SJCRH30 (cell line): ENCODE data around the gene RALGPS1. TPM values are rescaled to one million over a fixed set of nuclear protein-coding genes. Genes with fewer than 3 reads are reported as not detected.
"Not testable (repeated sequence)": the region's sequence is repeated elsewhere in the genome, so short reads cannot be mapped to it uniquely, and the experiment has no call there.

Experiments used
- DNase-seq, 2 experiments: peaks; one replicate each; pipeline ENCODE4 v3.0.0-alpha.2; 2015 to 2020
- H3K27ac ChIP-seq: fragments of 250-450 bp; sonication (Bioruptor Pico); 2 replicates; pipeline ENCODE4 v1.5.1; 2020; ENCODE audit warnings: mild to moderate bottlenecking, moderate library complexity
- H3K27me3 ChIP-seq: fragments of 250-450 bp; sonication (Bioruptor Pico); 2 replicates; pipeline ENCODE4 v1.5.1; 2020; ENCODE audit warnings: mild to moderate bottlenecking, moderate library complexity
- H3K36me3 ChIP-seq: fragments of 250-450 bp; sonication (Bioruptor Pico); 2 replicates; pipeline ENCODE4 v1.5.1; 2020; ENCODE audit warnings: mild to moderate bottlenecking, moderate library complexity
- H3K4me1 ChIP-seq: fragments of 250-450 bp; sonication (Bioruptor Pico); 2 replicates; pipeline ENCODE4 v1.5.1; 2020; ENCODE audit warnings: mild to moderate bottlenecking, moderate library complexity
- H3K4me3 ChIP-seq: fragments of 250-450 bp; sonication (Bioruptor Pico); 2 replicates; pipeline ENCODE4 v1.5.1; 2020; ENCODE audit warnings: mild to moderate bottlenecking, moderate library complexity
- H3K9me3 ChIP-seq: fragments of 250-450 bp; sonication (Bioruptor Pico); replicated peaks from 2 replicates; pipeline ENCODE4 v1.5.1; 2020; ENCODE audit warnings: mild to moderate bottlenecking, moderate library complexity
- total RNA-seq: library from RNA; depleted of rRNA; stranded (reverse); fragments of >200 nt; shearing (Covaris generic); gene quantifications from 2 replicates; pipeline ENCODE4 v1.2.3, GENCODE V29; 2014

RALGPS1 gene
- total RNA-seq, 1 experiment from 2014 or later = 1.8 TPM

GRCh38 chr9:127137640-127138360, 223.2 kb downstream of the RALGPS1 start:
- DNase-seq = no peak
- H3K9me3 ChIP-seq = no peaks in the 10 kb centered on the region
- no peak overlapping the region for H3K4me3 ChIP-seq
- no peaks in the 10 kb centered on the region for H3K27me3 ChIP-seq
- no peak overlapping the region for H3K27ac ChIP-seq
- H3K4me1 ChIP-seq = peaks cover 38% of the 10 kb centered on the region
- no peaks in the 10 kb centered on the region for H3K36me3 ChIP-seq

GRCh38 chr9:127138444-127138843, 223.9 kb downstream of the RALGPS1 start:
- no peak overlapping the region for H3K27ac ChIP-seq
- H3K36me3 ChIP-seq = no peaks in the 10 kb centered on the region
- no peak for DNase-seq
- no peak overlapping the region for H3K4me3 ChIP-seq
- no peaks in the 10 kb centered on the region for H3K27me3 ChIP-seq
- peaks cover 31% of the 10 kb centered on the region for H3K4me1 ChIP-seq
- H3K9me3 ChIP-seq = no peaks in the 10 kb centered on the region

- no peaks in the 10 kb centered on the region for H3K27me3 ChIP-seq
- no peak overlapping the region for H3K4me3 ChIP-seq
- no peaks in the 10 kb centered on the region for H3K36me3 ChIP-seq
- peaks cover 27% of the 10 kb centered on the region for H3K4me1 ChIP-seq
- H3K9me3 ChIP-seq = no peaks in the 10 kb centered on the region
- H3K27ac ChIP-seq = peak overlapping the region; percentile 4; the same call in 1 of the 2 replicates
- peak; percentile 49 to 61 for DNase-seq
These were observed 224.6 kb downstream of the RALGPS1 start for GRCh38 chr9:127139071-127139731.

- Histone ChIP-seq H3K27me3 (no peaks in the 10 kb centered on the region), H3K27ac (peak overlapping the region; percentile 4; the same call in 1 of the 2 replicates), H3K36me3 (no peaks in the 10 kb centered on the region), H3K4me3 (no peak overlapping the region), H3K4me1 (peaks cover 22% of the 10 kb centered on the region), H3K9me3 (no peaks in the 10 kb centered on the region)
- no peak for DNase-seq
These were observed 225.2 kb downstream of the RALGPS1 start for GRCh38 chr9:127139775-127140174.

GRCh38 chr9:127140181-127140580, 225.6 kb downstream of the RALGPS1 start:
- Histone ChIP-seq H3K9me3 (no peaks in the 10 kb centered on the region), H3K27ac (peak overlapping the region; percentile 4; the same call in 1 of the 2 replicates), H3K4me1 (peaks cover 21% of the 10 kb centered on the region), H3K27me3 (no peaks in the 10 kb centered on the region), H3K4me3 (no peak overlapping the region), H3K36me3 (no peaks in the 10 kb centered on the region)
- no peak for DNase-seq

GRCh38 chr9:127140842-127141675, 226.5 kb downstream of the RALGPS1 start:
- Histone ChIP-seq H3K36me3 (no peaks in the 10 kb centered on the region), H3K27ac (no peak overlapping the region), H3K27me3 (no peaks in the 10 kb centered on the region), H3K4me1 (peaks cover 20% of the 10 kb centered on the region), H3K4me3 (no peak overlapping the region), H3K9me3 (no peaks in the 10 kb centered on the region)
- no peak for DNase-seq

GRCh38 chr9:127142291-127142690, 227.7 kb downstream of the RALGPS1 start:
- peaks cover 24% of the 10 kb centered on the region for H3K4me1 ChIP-seq

GRCh38 chr9:127142931-127143464, 228.4 kb downstream of the RALGPS1 start:
- H3K9me3 ChIP-seq = no peaks in the 10 kb centered on the region
- DNase-seq = no peak
- H3K4me3 ChIP-seq = no peak overlapping the region
- H3K27me3 ChIP-seq = no peaks in the 10 kb centered on the region
- H3K27ac ChIP-seq = no peak overlapping the region
- no peaks in the 10 kb centered on the region for H3K36me3 ChIP-seq
- H3K4me1 ChIP-seq = peaks cover 25% of the 10 kb centered on the region

More at GRCh38 chr9:127142291-127142690, 227.7 kb downstream of the RALGPS1 start:
- Histone ChIP-seq H3K4me3 (no peak overlapping the region), H3K27me3 (no peaks in the 10 kb centered on the region), H3K9me3 (no peaks in the 10 kb centered on the region), H3K27ac (no peak overlapping the region), H3K36me3 (no peaks in the 10 kb centered on the region)
- DNase-seq = no peak

- no peak overlapping the region for H3K4me3 ChIP-seq
- H3K9me3 ChIP-seq = no peaks in the 10 kb centered on the region
- peaks cover 22% of the 10 kb centered on the region for H3K4me1 ChIP-seq
- H3K36me3 ChIP-seq = no peaks in the 10 kb centered on the region
- no peak for DNase-seq
- no peaks in the 10 kb centered on the region for H3K27me3 ChIP-seq
- H3K27ac ChIP-seq = no peak overlapping the region
These were observed 229.4 kb downstream of the RALGPS1 start for GRCh38 chr9:127143920-127144465.

GRCh38 chr9:127144670-127145445, 230.3 kb downstream of the RALGPS1 start:
- no peaks in the 10 kb centered on the region for H3K36me3 ChIP-seq
- peaks cover 14% of the 10 kb centered on the region for H3K4me1 ChIP-seq
- no peak overlapping the region for H3K4me3 ChIP-seq
- H3K27me3 ChIP-seq = no peaks in the 10 kb centered on the region
- DNase-seq = peak in 1 of 2 experiments; percentile 55
- no peak overlapping the region for H3K27ac ChIP-seq
- H3K9me3 ChIP-seq = no peaks in the 10 kb centered on the region

- H3K4me3 ChIP-seq, H3K27me3 ChIP-seq, H3K27ac ChIP-seq, DNase-seq, H3K36me3 ChIP-seq, H3K9me3 ChIP-seq: not testable (repeated sequence)
- peaks cover 11% of the 10 kb centered on the region for H3K4me1 ChIP-seq
These were observed 232.3 kb downstream of the RALGPS1 start for GRCh38 chr9:127146841-127147240.

- Histone ChIP-seq H3K4me3 (no peak overlapping the region), H3K27me3 (no peaks in the 10 kb centered on the region), H3K4me1 (peaks cover 11% of the 10 kb centered on the region), H3K27ac (no peak overlapping the region), H3K36me3 (no peaks in the 10 kb centered on the region), H3K9me3 (no peaks in the 10 kb centered on the region)
- DNase-seq = no peak
These were observed 232.7 kb downstream of the RALGPS1 start for GRCh38 chr9:127147251-127147650.

GRCh38 chr9:127148014-127148413, 233.4 kb downstream of the RALGPS1 start:
- Histone ChIP-seq H3K4me3 (no peak overlapping the region), H3K27me3 (no peaks in the 10 kb centered on the region), H3K4me1 (peaks cover 11% of the 10 kb centered on the region), H3K36me3 (no peaks in the 10 kb centered on the region), H3K9me3 (no peaks in the 10 kb centered on the region), H3K27ac (no peak overlapping the region)
- no peak for DNase-seq

- no peaks in the 10 kb centered on the region for H3K27me3 ChIP-seq
These were observed 234.4 kb downstream of the RALGPS1 start for GRCh38 chr9:127149010-127149409.

More at GRCh38 chr9:127149010-127149409, 234.4 kb downstream of the RALGPS1 start:
- no peak overlapping the region for H3K27ac ChIP-seq
- no peaks in the 10 kb centered on the region for H3K36me3 ChIP-seq
- no peak for DNase-seq
- no peak overlapping the region for H3K4me3 ChIP-seq
- H3K4me1 ChIP-seq = peaks cover 11% of the 10 kb centered on the region
- no peaks in the 10 kb centered on the region for H3K9me3 ChIP-seq
